Chondrocyte (in vitro differentiated cells): Measurements from ENCODE around the gene ANKIB1. TPM values are rescaled to one million over a fixed set of nuclear protein-coding genes. Genes with fewer than 3 reads are reported as not detected.

Experiments
- DNase-seq: peaks from one replicate; pipeline ENCODE4 v3.0.0; 2021; ENCODE audit warnings: mixed read lengths, low spot score
- H3K27ac Mint-ChIP-seq: one replicate; pipeline ENCODE4 v1.8.0; 2021; ENCODE audit warnings: mild to moderate bottlenecking, moderate library complexity, mixed read lengths; ENCODE audit not compliant: unreplicated experiment
- H3K27me3 Mint-ChIP-seq: 2 replicates; pipeline ENCODE4 v1.8.0; 2021; ENCODE audit warnings: low read depth, mixed read lengths
- H3K36me3 Mint-ChIP-seq: 2 replicates; pipeline ENCODE4 v1.8.0; 2021; ENCODE audit warnings: low read depth, mixed read lengths
- H3K4me1 Mint-ChIP-seq: 2 replicates; pipeline ENCODE4 v1.8.0; 2021; ENCODE audit warnings: low read depth, mild to moderate bottlenecking, mixed read lengths
- H3K4me3 Mint-ChIP-seq: one replicate; pipeline ENCODE4 v1.8.0; 2021; ENCODE audit warnings: mild to moderate bottlenecking, moderate library complexity, mixed read lengths; ENCODE audit not compliant: unreplicated experiment
- H3K9me3 Mint-ChIP-seq: 2 replicates; pipeline ENCODE4 v1.8.0; 2021; ENCODE audit warnings: low read depth, mixed read lengths
- CTCF ChIP-seq: fragments of 200-600 bp; sonication (generic); IDR thresholded peaks from 2 replicates; pipeline ENCODE4 v1.5.0; 2021; ENCODE audit warnings: antibody characterized with exemption, mild to moderate bottlenecking, moderate library complexity
- total RNA-seq: library from RNA; stranded (reverse); gene quantifications from 3 replicates; pipeline ENCODE4 v1.2.1, GENCODE V29; 2021

ANKIB1 gene
- total RNA-seq, 1 donor from 2014 or later: 76.3 TPM

GRCh38 chr7:92427193-92427592 is 181.4 kb downstream of the ANKIB1 start:
- H3K27me3 Mint-ChIP-seq: peaks cover 3% of the 10 kb centered on the region
- TF ChIP-seq CTCF: no peak

GRCh38 chr7:92432299-92432946 is 186.6 kb downstream of the ANKIB1 start:
- no peak for DNase-seq
- no peaks in the 10 kb centered on the region for H3K36me3 Mint-ChIP-seq
- H3K4me1 Mint-ChIP-seq: no peaks in the 10 kb centered on the region
- TF ChIP-seq CTCF: no peak
- peaks cover 4% of the 10 kb centered on the region for H3K9me3 Mint-ChIP-seq
- H3K27ac Mint-ChIP-seq: no peak overlapping the region
- no peak overlapping the region for H3K4me3 Mint-ChIP-seq
- H3K27me3 Mint-ChIP-seq: peaks cover 4% of the 10 kb centered on the region

More at GRCh38 chr7:92427193-92427592, 181.4 kb downstream of the ANKIB1 start:
- Mint-ChIP-seq H3K9me3 (peaks cover 4% of the 10 kb centered on the region), H3K4me3 (no peak overlapping the region), H3K4me1 (peaks cover 13% of the 10 kb centered on the region), H3K27ac (no peak overlapping the region), H3K36me3 (no peaks in the 10 kb centered on the region)
- no peak for DNase-seq

- H3K4me3 Mint-ChIP-seq: no peak overlapping the region
- H3K36me3 Mint-ChIP-seq: no peaks in the 10 kb centered on the region
- no peak overlapping the region for H3K27ac Mint-ChIP-seq
- H3K9me3 Mint-ChIP-seq: peaks cover 4% of the 10 kb centered on the region
- no peak for DNase-seq
- peaks cover 3% of the 10 kb centered on the region for H3K27me3 Mint-ChIP-seq
- TF ChIP-seq CTCF: no peak
- H3K4me1 Mint-ChIP-seq: no peaks in the 10 kb centered on the region
Observed at GRCh38 chr7:92433019-92433418, 187.2 kb downstream of the ANKIB1 start.

- H3K27ac Mint-ChIP-seq: no peak overlapping the region
- DNase-seq: no peak
Observed at GRCh38 chr7:92435542-92435941, 189.8 kb downstream of the ANKIB1 start.

More at GRCh38 chr7:92435542-92435941, 189.8 kb downstream of the ANKIB1 start:
- Mint-ChIP-seq H3K36me3 (no peaks in the 10 kb centered on the region), H3K4me1 (no peaks in the 10 kb centered on the region), H3K27me3 (peaks cover 7% of the 10 kb centered on the region), H3K4me3 (no peak overlapping the region), H3K9me3 (peaks cover 4% of the 10 kb centered on the region)
- TF ChIP-seq CTCF: no peak
